ENCODE measurements around the gene GPR78.

GRCh38 chr4:8602686-8603430 lies 22.7 kb downstream of the GPR78 start:
- TF ChIP-seq MAX (IDR thresholded peaks at IDR 0.05; ENCODE audit: low read depth) = no peak
- no peak for TF ChIP-seq SIN3A (IDR thresholded peaks at IDR 0.05; ENCODE audit: borderline replicate concordance, low read depth, low read length)
- no peak for TF ChIP-seq CTCF (IDR thresholded peaks at IDR 0.05)
- no peak for TF ChIP-seq USF2 (IDR thresholded peaks at IDR 0.05; ENCODE audit: borderline replicate concordance, low read depth, low read length)
- no peak for TF ChIP-seq RXRA (IDR thresholded peaks at IDR 0.05; ENCODE audit: borderline replicate concordance, low read depth)
- no peak for TF ChIP-seq YY1 (IDR thresholded peaks at IDR 0.05; ENCODE audit: low read depth)
- no peak for TF ChIP-seq EZH2phosphoT487 (IDR thresholded peaks at IDR 0.05; ENCODE audit: borderline replicate concordance, low read depth)
- TF ChIP-seq REST (IDR thresholded peaks at IDR 0.05; ENCODE audit: low read depth, low read length) = no peak
- no peak for TF ChIP-seq EP300 (IDR thresholded peaks at IDR 0.05; ENCODE audit: borderline replicate concordance in 1 of 2, low read depth in 1 of 2, low read length in 1 of 2)
- TF ChIP-seq POLR2AphosphoS5 (IDR thresholded peaks at IDR 0.05; ENCODE audit: low read depth, low read length) = no peak
- no peak for TF ChIP-seq RFX5 (IDR thresholded peaks at IDR 0.05; ENCODE audit: low read length)
- no peak for TF ChIP-seq TCF12 (IDR thresholded peaks at IDR 0.05)

Data from SK-N-SH (cell line).